ENCODE measurements around the gene PARP11. TPM values are rescaled to one million over a fixed set of nuclear protein-coding genes. Genes with fewer than 3 reads are reported as not detected.
A peak's percentile ranks its signal among the peaks of the same experiment; 100 is the strongest.

The PARP11 gene
- total RNA-seq, 2 experiments from 2014 or later: 19.7 to 22.3 TPM

GRCh38 chr12:3809357-3810015, 63.7 kb downstream of the PARP11 start:
- TF ChIP-seq, protein P1, sequence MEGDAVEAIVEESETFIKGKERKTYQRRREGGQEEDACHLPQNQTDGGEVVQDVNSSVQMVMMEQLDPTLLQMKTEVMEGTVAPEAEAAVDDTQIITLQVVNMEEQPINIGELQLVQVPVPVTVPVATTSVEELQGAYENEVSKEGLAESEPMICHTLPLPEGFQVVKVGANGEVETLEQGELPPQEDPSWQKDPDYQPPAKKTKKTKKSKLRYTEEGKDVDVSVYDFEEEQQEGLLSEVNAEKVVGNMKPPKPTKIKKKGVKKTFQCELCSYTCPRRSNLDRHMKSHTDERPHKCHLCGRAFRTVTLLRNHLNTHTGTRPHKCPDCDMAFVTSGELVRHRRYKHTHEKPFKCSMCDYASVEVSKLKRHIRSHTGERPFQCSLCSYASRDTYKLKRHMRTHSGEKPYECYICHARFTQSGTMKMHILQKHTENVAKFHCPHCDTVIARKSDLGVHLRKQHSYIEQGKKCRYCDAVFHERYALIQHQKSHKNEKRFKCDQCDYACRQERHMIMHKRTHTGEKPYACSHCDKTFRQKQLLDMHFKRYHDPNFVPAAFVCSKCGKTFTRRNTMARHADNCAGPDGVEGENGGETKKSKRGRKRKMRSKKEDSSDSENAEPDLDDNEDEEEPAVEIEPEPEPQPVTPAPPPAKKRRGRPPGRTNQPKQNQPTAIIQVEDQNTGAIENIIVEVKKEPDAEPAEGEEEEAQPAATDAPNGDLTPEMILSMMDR (IDR thresholded peaks at IDR 0.05): no peak
- Mint-ChIP-seq H3K9me3 (no peaks in the 10 kb centered on the region), H3K4me3 (no peak overlapping the region), H3K36me3 (ENCODE audit: low read depth) (no peaks in the 10 kb centered on the region), H3K27ac (no peak overlapping the region), H3K27me3 (no peaks in the 10 kb centered on the region), H3K4me1 (ENCODE audit: low read depth) (peaks cover 14% of the 10 kb centered on the region)
- ATAC-seq: no peak
- DNase-seq: no peak
- intact Hi-C loops (cut with micrococcal nuclease): no loop called here
- ChIA-PET CTCF (interaction anchor here (1.8 to 4.1 kb wide), 2 partner anchors 12 to 509 kb away, joined by 5 to 20 read pairs; no protein-coding TSS in a partner anchor), POLR2A (no interaction called here)

- ChIA-PET POLR2A (interaction anchor here (1.2 kb wide), 1 partner anchor 505 kb away, joined by 3 read pairs; no protein-coding TSS in a partner anchor), CTCF (interaction anchor here (1.0 to 3.2 kb wide), 11 partner anchors 11 to 505 kb away, joined by 3 to 57 read pairs (median 4); no protein-coding TSS in a partner anchor)
- H3K36me3 Mint-ChIP-seq (ENCODE audit: low read depth): no peaks in the 10 kb centered on the region
- H3K9me3 Mint-ChIP-seq: no peaks in the 10 kb centered on the region
- no peaks in the 10 kb centered on the region for H3K27me3 Mint-ChIP-seq
- ATAC-seq (no peak), DNase-seq (no peak)
- peaks cover 14% of the 10 kb centered on the region for H3K4me1 Mint-ChIP-seq (ENCODE audit: low read depth)
- no peak overlapping the region for H3K27ac Mint-ChIP-seq
- TF ChIP-seq, protein P1 (IDR thresholded peaks at IDR 0.05): no peak
- intact Hi-C loops (cut with micrococcal nuclease): no loop called here
- no peak overlapping the region for H3K4me3 Mint-ChIP-seq
These were observed 68.1 kb downstream of the PARP11 start for GRCh38 chr12:3805077-3805476.

DNA sequence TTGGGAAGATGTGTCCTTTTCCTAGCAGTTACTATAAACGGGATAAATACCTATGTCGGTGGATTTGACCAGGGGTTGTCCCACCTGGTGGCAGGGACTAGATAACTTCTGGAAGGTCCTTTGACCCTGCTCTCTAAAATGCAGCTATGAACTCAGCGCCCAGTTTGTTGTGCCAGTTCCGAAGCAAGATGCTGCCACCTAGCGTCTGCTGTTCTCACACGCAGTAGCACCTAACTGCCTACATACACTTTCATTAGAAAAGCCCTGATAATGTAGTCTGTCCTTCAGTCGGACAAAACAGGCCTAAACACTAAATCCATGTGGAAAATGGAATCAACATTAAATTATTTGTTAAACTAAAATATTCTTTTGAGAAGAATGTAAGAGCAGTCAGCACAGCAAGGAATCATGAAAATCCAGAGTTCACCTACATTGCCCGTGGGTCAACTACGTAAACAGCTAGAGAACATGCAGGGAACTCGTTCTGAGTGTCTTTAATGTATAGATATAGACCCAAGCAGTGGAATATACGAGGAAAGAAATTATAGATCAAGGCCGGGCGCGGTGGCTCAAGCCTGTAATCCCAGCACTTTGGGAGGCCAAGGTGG, 69.2 kb downstream of the PARP11 start:
- Mint-ChIP-seq H3K27ac (no peak overlapping the region), H3K4me1 (ENCODE audit: low read depth) (peaks cover 10% of the 10 kb centered on the region), H3K4me3 (no peak overlapping the region), H3K27me3 (no peaks in the 10 kb centered on the region), H3K9me3 (no peaks in the 10 kb centered on the region), H3K36me3 (ENCODE audit: low read depth) (no peaks in the 10 kb centered on the region)
- ATAC-seq: peak; percentile 74
- DNase-seq: peak; percentile 86
- ChIA-PET POLR2A (interaction anchor here (1.2 kb wide), 1 partner anchor 504 kb away, joined by 3 read pairs; no protein-coding TSS in a partner anchor), CTCF (interaction anchor here (0.6 to 3.2 kb wide), 37 partner anchors 8 to 515 kb away, joined by 3 to 57 read pairs (median 5); no protein-coding TSS in a partner anchor)
- TF ChIP-seq, protein P1 (IDR thresholded peaks at IDR 0.05): peak; percentile 92
- intact Hi-C loops (cut with micrococcal nuclease): loop anchor here (5.0 kb wide), 1 partner anchor 502 kb away; no protein-coding TSS in a partner anchor

GRCh38 chr12:3802721-3803120, 70.5 kb downstream of the PARP11 start:
- no peak for ATAC-seq
- TF ChIP-seq, protein P1 (IDR thresholded peaks at IDR 0.05): no peak
- intact Hi-C loops (cut with micrococcal nuclease): loop anchor here (5.0 kb wide), 1 partner anchor 500 kb away; no protein-coding TSS in a partner anchor

More at GRCh38 chr12:3802721-3803120, 70.5 kb downstream of the PARP11 start:
- no peak overlapping the region for H3K4me3 Mint-ChIP-seq
- H3K36me3 Mint-ChIP-seq (ENCODE audit: low read depth): no peaks in the 10 kb centered on the region
- H3K9me3 Mint-ChIP-seq: no peaks in the 10 kb centered on the region
- no peak overlapping the region for H3K27ac Mint-ChIP-seq
- ChIA-PET POLR2A (no interaction called here), CTCF (interaction anchor here (1.2 to 3.2 kb wide), 11 partner anchors 10 to 503 kb away, joined by 3 to 57 read pairs (median 11); no protein-coding TSS in a partner anchor)
- H3K27me3 Mint-ChIP-seq: no peaks in the 10 kb centered on the region
- no peak for DNase-seq
- H3K4me1 Mint-ChIP-seq (ENCODE audit: low read depth): peaks cover 4% of the 10 kb centered on the region
